ENCODE results near the gene RP9.

RP9 gene

DNA sequence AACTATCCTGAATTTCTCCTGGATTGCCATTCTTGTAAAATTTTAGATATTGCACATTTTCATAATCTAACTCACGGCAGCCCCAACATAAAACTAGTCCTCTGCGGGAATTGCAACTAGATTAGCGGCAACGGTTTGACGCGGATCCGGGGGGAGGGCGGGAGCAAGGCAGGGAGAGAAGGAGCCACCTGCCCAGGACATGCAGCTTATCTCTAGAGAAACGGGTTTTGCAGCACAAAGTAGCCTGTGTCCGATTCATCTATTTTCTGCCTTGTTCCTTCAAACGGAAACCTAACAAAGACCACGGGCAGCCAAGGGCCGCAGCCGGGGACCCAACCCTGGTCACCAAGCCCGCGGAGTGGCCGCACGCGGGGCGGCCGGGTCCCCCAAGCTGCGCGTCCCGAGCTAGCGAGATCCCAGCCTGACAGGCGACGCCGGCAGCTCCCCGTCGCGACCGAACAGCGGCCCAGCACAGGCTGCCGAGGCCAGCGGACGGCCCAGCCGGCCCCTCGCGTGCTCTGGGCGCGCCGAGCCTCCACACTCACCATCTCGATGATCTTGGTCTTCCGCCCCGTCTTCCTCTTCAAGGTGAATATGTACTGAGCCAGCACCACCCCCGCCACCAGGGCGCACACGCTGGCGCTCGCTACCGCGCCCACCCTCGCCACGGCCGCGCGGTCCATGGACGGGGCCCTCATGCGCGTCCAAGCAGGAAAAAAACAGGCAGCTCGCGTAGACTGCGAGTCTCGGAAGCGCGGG lies 47.0 kb downstream of the RP9 start, which contains the start of gene NT5C3A:
Gene NT5C3A, minus strand, starts transcription at position 754 of the 759 bp plus-strand sequence. Its CDS starts 71 bp downstream, at position 683.
- DNase-seq: no peak

DNA sequence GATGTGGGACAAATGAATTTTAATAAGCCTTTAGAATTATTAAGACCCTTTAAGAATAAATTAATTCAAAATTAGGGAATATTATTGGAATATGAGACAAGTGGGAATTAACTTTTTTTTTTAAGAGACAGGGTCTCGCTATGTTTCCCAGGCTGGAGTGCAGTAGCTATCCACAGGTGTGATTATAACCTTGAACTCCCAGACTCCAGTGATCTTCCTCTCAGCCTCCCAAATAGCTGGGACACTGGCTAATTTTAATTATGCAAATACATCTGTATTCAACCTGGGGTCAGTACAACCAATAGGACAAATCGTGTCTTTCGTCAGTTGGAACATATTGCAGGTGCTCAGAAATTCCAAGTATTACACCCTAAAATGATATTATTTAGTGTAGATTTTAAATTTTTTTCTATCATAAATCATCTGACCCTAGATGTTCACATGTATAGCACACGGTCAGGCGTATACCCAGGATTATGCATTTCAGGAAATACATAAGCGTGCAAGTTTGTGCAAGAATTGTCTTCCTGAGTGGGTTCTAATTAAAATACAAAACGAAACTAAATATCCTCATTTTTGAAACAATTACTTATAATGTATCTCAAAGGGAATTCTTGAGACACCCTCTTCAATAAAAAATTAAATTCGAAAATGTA lies 47.8 kb downstream of the RP9 start:
- no peak for DNase-seq

DNA sequence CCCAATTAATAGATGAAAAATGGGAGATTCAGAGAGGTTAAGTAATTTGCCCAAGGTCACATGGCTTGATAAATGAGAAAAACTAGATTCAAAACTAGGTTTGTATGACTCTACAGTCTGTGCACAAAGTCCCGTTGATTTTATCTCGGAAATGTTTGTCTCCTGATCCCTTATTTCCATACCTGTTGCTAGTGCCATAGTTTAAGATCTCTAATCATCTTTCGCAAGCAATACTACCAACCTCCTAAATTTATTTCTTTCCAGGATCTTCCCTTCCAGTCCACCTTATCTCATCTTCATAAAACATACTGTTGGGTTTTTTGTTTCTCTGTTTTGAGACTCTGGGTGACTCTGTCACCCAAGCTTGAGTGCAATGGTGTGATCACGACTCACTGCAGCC lies 49.6 kb downstream of the RP9 start:
- no peak for DNase-seq

DNA sequence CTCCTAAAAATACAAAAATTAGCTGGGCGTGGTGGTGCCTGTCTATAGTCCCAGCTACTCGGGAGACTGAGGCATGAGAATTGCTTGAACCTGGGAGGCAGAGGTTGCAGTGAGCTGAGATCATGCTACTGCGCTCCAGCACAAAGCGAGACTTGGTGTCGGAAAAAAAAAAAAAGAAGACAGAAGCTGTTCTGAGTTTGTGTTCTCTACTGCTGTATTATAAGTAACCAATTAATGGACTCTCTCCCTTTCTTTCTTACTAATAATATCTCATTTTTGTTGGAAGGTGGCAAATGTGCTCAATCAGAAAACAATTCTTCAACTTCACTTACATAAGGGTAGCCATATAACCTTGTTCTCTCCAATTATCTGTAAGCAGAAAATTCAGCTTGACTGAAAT lies 54.0 kb downstream of the RP9 start:
- no peak for DNase-seq

DNA sequence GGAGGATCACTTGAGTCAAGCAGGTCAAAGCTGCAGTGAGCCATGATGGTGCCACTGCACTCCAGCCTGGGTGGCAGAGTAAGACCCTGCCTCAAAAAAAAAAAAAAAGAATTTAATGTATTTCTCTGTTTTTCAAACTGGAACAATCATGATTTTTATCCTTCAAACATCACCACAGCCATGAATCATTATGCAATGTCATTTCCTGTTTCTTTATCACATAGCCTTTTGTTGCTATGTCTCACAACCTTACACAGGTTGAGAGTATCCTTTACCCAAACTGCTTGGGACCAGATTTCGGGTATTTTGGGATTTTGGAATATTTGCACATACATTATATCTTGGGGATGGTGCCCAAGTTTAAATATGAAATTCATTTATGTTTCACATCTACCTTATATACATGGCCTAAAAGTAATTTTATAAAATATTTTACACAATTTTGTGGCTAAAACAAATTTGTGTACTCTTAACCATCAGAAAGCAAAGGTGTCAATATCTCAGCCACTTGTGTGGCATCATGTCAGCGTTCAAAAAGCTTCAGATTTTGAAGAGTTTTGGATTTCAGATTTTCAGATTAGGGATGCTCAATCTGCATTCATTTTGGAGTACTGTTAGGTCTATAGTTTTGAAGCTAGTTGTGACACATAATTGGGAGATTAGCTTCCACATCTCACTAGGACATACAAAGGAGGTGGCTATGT lies 54.8 kb downstream of the RP9 start:
- peak in 1 of 2 donors; percentile 35 for DNase-seq

DNA sequence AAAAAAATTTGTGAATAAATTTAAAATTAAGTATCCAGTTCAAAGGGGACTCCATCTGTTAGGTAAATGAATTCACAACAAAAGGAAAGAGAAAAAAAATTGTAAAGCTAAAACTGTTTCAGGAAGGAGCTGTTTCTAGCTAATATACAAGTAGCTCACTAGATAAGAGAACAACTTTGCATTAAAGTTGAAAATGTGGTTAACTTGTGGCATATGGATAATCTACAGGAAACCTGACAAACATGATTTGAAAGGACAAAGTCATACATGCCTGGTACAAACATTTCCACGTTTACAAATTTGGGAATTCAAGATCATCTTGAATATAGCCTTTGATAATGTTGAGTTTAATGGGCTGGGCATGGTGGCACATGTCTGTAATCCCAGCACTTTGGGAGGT lies 55.5 kb downstream of the RP9 start:
- DNase-seq: no peak

DNA sequence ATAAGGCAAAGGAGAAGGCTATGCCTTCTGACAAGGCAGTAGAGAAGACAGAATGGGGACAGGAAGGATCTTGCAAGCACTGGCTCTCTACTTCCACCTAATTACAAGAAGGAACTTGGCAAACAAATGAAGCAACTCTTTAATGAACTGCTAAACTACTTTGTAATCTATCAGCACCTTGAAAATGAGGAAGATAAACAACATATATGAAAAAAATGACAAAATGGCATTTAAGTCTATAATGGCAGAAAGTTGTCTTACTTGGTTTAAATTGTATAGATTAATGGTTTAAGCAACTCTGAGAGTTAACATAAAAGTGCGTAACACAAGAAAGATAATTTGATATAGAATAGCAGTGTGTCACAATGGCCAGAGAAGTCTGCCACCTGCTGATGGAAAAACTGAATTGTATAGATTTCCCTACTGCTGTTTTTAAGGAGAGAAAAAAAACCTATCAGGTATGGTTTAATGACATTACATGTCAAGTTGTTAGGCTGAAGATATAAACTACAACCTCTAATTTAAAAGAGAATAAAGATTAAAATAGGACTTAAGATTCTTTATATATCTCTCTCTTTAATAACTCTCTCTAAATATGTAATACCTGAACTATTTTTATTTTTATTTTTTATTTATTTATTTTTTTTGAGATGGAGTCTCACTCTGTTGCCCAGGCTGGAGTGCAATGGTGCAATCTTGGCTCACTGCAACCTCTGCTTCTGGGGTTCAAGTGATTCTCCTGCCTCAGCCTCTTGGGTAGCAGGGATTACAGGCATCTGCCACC lies 58.5 kb downstream of the RP9 start:
- peak in 1 of 2 donors; percentile 63 for DNase-seq

DNA sequence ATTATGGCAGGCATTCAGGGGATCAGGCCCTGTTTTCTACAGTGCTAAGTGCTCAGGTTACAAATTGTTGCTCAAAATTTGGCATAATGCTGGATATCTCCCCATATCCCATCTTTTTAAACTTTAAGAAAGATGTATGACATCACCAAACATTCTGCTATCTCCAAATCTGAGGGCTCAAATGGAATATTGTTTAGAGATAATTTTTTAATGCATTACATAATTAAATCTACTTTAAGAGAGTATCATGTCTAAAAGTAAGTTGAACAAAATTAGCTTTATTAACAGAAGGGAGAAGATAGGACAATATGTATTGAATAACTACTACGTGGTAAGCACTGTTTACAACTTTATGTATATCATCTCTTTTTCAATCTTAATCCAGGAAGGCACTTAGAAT lies 60.5 kb downstream of the RP9 start:
- DNase-seq: no peak

DNA sequence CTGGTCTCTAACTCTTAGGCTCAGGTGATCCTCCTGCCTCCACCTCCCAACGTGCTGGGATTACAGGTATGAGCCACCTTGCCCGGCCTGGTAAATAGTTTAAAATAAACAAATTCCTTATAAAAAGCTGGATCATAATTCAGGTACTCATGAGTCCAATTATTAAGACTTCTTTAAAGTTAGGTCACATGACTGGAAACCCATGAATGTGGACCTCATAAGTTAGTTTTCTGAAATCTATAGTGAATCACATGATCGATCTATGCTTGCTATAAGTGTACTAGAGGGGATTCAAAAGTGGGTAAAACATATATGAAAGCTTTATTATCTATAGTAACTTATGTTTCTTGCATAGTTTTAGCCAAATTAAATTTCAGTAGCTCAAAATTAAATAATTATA lies 60.9 kb downstream of the RP9 start:
- no peak for DNase-seq

DNA sequence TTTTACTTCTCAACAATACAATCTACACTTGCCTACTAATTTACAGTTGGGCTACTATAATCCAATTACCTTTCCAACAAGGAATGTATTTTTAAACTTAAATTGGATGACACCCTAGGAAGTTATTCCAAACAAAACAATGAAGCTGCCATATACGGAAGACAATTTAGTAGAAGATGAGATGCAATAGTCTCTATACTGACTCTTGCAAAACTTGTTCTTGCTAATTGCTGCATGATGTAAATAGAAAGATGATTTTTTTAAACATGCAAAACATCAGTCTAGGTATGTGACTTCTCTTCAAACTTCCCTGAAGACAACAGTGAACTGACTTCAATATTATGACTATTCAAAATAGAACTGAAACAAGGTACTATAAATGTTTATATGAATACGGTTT lies 64.2 kb downstream of the RP9 start:
- no peak for DNase-seq
